Activated CD4-positive, alpha-beta T cell treated with anti-CD3 and anti-CD28 coated beads, Interleukin-2, amount 50 U/mL, for 4 hours (primary cell): ENCODE results near the gene C9orf50.
"Not testable (repeated sequence)": the region's sequence is repeated elsewhere in the genome, so short reads cannot be mapped to it uniquely, and the experiment has no call there.

Source experiments
- DNase-seq, 2 experiments: peaks; one replicate each; pipeline ENCODE4 v3.0.0-alpha.2; 2020

The C9orf50 gene

DNA sequence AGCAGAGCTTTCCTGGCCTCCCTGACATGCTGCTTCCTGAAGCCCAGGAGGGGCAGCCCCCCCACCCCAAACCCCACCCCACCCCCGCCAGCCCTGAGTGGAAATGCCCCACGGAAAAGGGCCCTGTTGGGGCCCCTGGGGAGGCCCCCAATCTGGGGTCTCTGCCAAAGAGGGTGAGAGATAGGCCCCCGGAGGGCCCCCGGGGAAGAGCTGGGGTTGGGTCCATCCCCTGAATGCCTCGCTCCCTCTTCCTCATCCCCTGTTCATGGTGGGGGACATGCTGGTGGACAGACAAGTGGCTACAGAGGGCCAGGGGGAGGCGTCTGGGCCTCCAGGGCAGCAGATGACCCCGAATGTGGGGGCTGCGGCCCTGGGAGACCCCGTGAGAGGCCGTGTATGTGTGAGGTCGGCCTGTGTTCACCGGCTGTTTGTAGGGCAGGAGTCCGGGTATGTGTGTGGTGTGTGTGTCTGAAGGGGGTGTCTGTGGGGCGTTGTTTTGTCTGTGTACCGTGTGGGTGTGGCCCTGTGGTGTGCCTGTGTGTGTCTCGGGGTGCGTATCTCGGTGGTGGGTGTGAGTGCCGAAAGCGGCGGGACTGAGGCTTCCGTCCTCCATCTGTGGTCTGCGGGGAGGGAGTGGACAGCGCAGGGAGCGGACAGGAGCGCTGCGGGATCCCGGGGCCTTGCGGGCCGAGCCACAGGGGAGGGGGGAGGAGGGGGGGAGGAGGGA lies 11.3 kb downstream of the C9orf50 start:
- DNase-seq: peak; percentile 46 to 48

DNA sequence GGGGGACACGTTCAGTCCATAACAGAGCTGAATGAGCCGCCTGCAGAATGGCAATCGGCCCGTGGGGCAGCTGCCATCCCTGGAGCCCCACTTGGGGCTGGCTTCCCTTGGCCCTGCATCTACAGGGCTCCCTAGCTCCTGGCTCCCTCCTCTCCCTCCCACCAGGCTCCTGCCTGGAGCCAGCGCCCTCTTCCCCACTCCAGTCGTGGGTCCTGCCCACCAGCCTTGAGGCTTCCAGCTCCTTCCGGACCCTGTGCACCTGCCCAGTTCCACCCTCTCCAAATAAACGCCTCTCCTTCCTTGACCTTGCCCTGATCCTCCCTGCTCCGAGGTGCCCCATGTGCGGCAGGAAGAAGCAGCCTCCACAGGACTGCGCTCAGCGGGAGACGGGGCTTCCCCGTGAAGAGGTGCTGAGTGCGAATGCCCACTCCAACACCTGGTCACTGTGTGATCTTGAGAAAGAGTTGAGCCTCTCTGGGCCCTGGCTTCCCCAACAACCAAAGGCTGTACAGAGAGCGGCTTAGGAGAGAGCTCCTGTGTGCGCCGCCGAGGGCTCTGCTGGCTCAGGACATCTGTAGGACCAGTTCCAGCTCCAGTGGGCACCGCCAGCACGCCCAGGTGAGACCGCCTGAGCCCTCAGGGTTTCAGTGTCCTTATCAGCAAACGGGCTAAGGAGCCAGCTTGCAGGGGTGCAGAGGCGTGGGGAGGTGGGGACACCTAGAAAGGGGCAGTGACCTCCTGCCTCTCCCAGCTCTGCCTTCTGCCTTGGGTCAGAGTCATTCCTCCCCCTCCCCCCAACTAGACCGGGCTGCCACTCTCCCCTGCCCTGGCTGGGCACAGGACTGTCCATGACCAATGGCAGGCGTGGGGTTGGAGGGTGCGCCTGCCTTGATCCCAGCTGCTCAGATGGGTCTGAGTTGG lies 12.1 kb downstream of the C9orf50 start:
- DNase-seq: no peak

GRCh38 chr9:129607027-129607387 lies 13.9 kb downstream of the C9orf50 start:
- no peak for DNase-seq

DNA sequence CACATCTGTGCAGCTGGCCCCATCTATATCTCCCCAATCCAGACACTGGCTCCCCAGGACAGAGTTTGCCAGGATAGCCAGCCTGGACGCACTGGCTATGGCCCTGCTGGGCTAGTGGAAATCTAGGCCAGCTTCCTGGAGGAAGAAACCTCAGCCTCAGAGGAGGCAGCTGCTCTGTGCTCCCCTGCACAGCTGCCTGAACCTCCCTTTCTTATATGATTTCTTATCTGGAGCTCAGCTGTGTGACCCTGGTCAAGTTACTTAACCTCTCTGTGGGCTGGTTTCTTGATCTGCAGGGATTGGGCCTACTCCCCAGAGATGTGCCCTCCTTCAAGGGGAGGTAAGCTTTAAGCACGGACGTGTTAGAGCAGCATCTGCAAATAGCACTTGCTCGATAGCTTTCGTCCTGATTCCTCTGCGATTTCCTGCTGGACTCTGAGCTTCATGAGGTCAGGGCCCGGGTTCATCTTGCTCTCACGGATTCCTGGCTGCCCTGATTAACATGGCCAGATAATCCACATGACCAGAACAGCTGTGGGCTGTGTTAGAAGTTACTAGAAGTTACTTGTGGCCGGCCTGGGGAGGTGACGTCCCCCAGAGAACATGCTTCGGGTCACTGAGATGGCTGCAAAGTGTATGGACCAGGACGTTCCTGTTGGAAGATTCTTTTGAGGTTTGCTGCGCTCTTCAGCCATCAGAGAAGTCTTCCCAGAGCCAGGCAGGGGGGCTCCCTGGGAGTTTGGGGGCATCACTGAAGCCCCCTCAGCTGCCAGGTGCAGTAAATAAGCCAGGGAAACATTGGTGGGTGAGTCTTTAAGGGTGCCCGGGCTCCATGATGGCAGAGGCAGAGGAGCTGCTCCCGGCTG lies 14.5 kb downstream of the C9orf50 start:
- no peak for DNase-seq

GRCh38 chr9:129604766-129605163 lies 16.1 kb downstream of the C9orf50 start:
- DNase-seq: no peak

GRCh38 chr9:129604056-129604765 lies 16.7 kb downstream of the C9orf50 start:
- DNase-seq: no peak

DNA sequence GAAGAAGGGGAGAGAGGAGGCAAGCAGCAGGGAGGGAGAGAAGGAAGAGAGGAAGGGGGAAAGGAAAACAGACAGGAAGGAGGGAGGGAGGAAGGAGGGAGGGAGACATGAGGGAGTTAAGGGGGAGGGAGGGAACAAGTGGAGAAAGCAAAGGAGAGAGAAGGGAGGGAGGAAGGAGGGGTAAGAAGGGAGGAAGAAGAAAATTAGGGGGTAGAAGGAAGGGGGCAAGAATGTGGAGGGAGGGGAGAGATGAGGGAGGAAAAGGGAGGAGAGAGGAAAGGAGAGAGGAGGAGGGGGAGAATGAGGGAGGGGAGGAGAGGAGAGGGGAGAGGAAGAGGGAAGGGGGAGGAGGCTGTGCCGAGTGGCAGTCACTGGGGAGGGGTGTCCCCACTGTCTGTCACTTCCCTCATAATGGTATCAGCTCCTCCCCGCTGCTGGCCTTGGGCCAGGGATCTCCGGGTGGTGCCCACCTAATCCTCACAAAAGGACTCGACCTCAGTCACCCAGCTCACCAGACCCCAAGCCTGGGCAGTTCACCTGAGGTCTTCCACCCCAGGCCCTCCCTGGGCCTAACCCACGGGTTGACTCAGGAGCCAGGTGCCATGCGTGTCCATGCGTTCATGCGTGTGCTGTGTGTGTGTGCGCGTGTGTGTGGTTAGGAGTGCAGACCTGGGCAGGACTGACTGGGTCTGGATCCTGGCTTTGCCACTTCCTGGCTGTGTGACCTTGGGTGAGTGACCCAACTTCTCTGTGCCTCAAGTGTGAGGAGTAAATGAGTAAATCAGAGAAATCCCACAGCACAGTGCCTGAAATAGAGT lies 18.1 kb downstream of the C9orf50 start:
- no peak for DNase-seq

DNA sequence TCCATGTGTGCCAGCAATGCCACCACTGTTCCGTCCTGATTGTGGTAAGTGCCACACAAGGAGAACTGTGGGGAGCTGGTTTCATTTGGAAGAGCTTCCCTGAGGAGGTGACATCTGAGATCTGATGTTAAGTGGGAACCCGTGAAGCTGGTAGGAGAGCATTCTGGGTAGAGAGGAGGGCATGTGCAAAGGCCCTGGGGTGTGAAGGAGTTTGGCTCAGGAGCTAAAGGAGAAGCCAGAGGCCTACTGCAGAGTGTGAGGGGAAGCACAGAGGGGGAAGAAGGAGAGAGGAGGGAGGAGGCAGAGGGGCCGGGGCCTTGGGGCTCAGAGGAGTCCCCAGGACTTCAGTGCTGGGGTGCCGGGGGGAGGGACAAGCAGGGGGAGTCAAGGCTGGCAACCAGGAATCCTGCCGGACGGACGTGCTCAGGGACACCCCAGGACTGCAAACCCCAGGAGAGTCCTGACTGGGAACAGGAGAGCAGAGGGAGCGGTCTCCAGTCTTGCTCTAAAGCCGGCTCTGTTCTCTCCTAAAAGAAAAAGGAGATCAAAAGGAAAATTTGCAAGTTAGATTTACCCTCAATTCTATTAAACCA lies 19.7 kb downstream of the C9orf50 start:
- no peak for DNase-seq

DNA sequence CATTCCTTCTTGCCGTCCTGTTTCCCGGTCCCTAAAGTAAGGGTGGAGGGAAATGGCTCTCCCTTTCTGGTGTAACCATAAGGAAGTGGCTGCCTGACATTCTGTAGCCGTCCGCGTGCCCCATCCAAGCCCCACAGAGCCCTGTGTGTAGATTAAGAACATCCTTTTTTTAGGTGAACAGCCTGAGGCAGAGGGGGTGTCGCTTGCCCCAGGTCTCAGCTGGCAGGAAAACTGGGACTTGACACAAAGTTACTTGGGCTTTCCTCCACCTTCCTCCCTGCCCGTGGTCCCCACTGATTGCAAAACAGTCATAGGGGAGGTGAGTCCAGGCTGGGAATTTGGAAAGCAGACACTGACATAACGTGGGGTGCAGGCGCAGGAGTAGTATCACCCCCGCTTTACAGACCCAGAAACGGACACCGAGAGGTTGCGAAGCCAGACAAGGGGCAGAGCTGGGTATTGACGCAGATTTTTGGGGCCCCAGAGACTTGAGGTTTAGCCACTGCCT lies 22.8 kb downstream of the C9orf50 start:
- DNase-seq: no peak

GRCh38 chr9:129597355-129598088 lies 23.4 kb downstream of the C9orf50 start:
- no peak for DNase-seq

- DNase-seq: no peak
Measured at GRCh38 chr9:129596541-129597331, 24.2 kb downstream of the C9orf50 start.

DNA sequence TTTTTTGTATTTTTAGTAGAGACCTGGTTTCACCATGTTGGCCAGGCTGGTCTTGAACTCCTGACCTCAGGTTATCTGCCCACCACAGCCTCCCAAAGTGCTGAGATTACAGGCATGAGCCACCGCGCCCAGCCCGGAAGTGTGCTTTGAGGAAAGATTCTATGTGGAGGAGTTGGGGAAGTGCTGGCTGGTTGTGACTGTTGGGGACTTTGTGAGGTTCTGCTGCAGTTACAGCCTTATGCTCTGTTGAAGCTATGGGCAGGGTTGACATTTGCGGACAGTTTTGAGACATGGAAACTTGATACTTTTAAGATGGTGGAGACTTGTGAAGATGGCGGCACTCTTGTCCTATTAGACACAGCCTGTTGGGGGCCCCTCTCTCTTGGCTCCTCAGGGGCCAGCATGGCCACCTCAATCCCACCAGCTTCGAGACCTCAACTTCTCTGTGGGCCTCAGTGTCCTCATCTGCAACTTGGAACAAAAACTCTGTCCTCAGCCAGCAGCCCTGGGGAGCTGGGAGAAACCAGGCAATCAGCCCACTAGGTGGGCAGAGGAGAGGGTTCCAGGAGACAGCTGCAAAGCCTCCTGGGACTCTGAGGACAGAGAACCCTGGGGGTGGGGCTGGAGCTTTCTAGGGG lies 24.9 kb downstream of the C9orf50 start:
- no peak for DNase-seq

GRCh38 chr9:129595311-129595741 lies 25.6 kb downstream of the C9orf50 start:
- DNase-seq: no peak

GRCh38 chr9:129594632-129595031 lies 26.3 kb downstream of the C9orf50 start:
- no peak for DNase-seq

DNA sequence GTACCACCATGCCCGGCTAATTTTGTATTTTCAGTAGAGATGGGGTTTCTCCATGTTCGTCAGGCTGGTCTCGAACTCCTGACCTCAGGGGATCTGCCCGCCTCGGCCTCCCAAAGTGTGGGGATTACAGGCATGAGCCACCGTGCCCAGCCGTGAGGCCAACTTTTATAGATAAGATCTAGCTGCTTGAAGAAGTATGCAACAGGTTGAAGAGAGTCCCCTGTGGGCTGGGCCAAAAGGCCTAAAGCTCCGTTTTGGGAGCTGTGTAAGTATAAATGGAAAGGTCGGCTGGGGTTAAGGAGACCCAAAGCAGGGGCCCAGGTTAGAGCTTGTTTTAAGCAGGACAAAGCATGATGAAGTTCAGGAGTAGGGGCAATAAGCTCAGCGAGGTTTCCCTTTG lies 28.1 kb downstream of the C9orf50 start:
- not testable (repeated sequence) for DNase-seq

- no peak for DNase-seq
Measured at GRCh38 chr9:129591916-129592315, 29.0 kb downstream of the C9orf50 start.

GRCh38 chr9:129590466-129590865 lies 30.4 kb downstream of the C9orf50 start:
- DNase-seq: no peak

DNA sequence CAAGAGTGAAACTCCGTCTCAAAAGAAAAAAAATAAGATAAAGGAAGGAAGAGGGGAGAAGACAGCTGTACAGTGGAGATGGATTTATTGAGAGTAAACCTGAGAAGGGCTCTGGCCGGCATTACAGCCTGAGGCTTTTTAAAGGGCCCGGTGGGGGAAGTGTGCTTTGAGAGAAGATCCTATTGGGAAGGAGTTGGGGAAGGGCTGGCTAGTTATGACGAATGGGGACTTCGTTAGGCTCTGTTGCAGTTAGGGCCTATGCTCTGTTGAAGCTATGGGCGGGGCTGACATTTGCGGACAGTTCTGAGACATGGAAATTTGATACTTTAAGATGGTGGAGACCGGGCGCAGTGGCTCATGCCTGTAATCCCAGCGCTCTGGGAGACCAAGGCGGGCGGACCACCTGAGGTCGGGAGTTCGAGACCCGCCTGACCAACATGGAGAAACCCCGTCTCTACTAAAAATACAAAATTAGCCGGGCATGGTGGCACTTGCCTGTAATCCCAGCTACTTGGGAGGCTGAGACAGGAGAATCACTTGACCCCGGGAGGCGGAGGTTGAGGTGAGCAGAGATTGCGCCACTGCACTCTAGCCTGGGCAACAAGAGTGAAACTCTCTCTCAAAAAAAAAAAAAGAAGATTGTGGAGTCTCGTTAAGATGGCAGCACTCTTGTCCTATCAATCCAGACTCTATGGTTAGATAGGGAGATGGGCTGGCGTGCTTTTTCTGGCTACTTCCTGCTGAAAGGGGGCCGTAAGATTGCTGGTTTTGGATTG lies 33.2 kb downstream of the C9orf50 start:
- DNase-seq: no peak
